SKM-1 (cell line): Measurements from ENCODE around the gene EFTUD2.

Experiments
- DNase-seq: peaks from one replicate; lab custom pipeline; 2025; ENCODE audit not compliant: unreplicated experiment; lab: John Stamatoyannopoulos, UW

Gene EFTUD2

GRCh38 chr17:44889003-44889402 lies 10.2 kb downstream of the EFTUD2 start:
- no peak for DNase-seq

- DNase-seq = peak; percentile 34
Measured at GRCh38 chr17:44887971-44888954, 11.0 kb downstream of the EFTUD2 start.

GRCh38 chr17:44887016-44887415 lies 12.2 kb downstream of the EFTUD2 start:
- DNase-seq = no peak

DNA sequence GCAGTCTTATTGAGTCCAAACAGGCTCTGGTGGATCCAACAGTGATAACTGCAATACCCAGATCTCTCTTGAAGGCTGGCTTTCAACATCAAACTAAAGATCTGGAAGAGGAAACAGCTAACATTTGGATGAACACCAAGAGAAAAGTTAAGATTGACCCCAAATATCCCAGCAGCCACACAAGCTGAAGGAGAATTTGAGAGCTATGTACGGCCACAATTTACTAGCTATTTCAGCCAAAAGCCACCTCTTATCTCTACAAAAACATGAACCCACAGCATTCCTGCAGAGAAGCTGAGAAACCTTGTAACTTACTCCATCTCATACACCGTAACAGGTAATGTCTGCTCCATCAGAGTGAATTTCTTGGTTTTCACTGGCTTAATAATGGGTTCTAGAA lies 14.3 kb downstream of the EFTUD2 start:
- no peak for DNase-seq

DNA sequence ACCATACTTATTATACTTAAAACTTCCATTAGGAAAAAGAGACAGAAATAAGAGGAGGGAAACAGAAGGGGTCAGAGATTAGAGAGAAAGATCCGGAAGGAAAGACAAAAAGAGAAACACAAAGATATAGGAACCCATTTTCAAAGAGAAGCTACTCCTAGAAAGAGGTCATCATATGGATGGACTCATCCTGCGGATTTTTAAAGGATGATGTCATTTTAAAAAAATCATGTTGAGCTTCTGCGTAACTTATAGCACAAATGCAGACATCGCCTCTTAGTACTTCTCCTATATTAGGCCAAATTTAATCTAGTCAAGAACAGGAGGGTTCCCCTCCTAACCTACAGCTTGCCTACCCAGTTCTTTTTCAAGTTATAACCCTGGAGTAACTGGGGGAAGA lies 18.1 kb downstream of the EFTUD2 start:
- DNase-seq = no peak

DNA sequence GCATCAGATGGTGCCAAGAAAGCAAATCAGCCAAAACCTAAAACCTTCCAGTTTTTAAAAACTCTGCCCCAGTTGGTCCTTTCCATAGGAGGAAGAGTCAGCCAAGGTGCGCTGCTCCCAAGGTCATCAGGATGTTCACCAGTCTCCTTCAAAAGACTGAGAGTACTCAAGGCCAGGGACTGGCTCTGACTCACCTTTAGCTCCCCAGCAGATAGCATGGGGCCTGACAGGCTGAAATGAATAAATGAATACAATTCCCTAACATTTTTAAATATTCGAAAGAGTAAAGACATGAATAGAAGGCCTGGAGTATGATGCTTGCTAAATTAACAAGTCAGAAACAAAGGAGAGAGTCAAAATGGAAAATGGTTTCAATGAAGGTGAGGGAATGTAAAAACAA lies 19.2 kb downstream of the EFTUD2 start:
- DNase-seq = no peak

DNA sequence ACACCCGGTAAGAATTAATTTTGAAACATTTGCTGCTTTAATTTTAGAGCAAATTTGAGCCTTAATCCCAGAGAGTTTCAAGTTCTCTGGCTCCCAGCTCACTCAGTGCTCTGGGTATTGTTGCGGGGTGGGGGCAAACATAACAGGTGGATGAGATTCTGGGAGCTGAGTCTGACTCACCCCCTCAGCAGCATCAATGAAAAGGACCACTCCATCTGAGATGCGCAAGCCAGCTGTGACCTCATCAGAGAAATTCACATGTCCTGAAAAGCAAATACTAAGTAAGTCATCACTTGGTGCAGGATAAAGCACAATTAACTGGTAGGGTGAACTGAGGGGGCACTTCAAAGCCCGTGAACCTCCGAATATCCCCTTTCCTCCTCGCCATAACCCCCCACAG lies 19.9 kb downstream of the EFTUD2 start:
- no peak for DNase-seq

DNA sequence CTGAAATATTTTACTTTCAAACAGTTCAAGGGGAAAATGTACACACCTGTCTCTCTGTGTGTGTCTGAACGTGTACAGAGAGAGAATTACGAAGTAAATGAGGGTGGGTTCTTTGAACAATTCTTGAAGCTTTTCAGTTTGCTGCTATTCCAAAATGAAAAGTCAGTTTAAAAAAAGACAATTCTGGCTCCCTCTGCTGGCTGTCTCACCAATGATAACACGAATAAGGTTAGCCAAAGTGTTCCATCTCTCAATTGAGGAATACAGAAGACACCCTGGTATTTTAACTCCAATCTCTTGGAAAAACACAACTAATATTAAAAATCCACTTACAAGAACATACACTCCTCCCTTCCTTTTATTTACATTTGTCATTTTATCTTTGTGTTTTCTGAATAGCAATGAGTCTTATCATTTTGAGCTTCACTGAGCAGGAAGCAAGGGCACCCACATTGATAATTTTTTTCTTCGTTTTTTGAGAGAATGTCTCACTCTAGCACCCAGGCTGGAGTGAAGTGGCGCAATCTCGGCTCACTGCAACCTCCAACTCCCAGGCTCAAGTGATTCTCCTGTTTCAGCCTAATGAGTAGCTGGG lies 20.5 kb downstream of the EFTUD2 start:
- peak; percentile 5 for DNase-seq

- DNase-seq = no peak
Measured at GRCh38 chr17:44877121-44877520, 22.1 kb downstream of the EFTUD2 start.

DNA sequence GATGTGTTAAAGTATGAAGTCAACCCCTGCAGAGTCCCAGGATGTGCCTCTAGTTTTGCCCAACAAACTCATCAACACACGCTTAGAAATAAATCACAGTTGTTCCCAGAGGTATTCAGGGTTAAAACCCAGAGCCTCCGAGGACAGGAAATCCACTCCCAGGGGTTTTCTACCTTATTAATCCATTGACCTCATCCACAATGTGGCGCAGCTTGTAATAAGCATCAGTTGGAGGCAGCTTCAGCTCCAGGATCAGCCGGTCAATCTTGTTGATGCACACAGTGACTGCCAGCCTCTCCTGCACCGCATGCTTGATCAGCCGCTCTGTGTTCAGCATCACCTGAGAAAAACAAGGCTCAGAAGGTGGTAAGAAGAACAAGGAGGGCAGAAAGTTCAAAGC lies 23.5 kb downstream of the EFTUD2 start:
- no peak for DNase-seq

GRCh38 chr17:44872131-44872768 lies 27.0 kb downstream of the EFTUD2 start:
- no peak for DNase-seq

DNA sequence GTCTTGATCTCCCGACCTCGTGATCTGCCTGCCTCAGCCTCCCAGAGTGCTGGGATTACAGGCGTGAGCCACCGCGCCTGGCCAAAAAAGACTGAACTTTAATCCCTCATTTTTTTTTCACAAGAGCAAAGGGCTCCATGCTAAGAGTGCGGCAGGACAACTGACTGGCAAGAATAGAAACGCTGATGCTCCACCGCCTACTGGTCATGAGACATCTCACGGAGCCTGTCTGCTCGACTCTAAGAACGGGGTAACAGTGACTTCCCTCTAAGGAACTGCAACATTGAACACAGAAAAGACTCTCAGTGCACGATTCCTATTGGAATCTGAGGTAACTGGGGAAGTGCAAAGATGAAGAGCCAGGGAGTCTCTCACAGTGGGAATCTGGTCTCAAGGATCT lies 27.7 kb downstream of the EFTUD2 start:
- DNase-seq = no peak

DNA sequence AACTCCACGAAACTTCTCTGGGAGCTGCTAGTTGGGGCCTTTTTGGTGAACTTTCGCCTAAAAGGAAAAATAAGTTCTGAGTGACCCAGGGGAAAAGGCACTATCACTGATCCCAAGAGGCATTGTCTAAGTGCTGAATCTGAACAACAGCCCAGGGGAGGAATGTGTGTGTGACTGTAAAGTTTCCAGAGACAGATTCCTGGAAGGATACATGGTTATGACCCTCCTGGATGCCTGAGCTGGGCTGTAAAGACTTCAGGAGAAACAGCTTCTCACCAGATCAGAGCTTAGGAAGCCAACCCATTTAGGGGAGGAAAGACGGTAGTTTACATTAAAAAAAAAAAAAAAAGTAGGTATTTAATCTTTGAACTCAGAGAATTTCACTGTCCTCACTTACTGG lies 31.4 kb downstream of the EFTUD2 start:
- no peak for DNase-seq

DNA sequence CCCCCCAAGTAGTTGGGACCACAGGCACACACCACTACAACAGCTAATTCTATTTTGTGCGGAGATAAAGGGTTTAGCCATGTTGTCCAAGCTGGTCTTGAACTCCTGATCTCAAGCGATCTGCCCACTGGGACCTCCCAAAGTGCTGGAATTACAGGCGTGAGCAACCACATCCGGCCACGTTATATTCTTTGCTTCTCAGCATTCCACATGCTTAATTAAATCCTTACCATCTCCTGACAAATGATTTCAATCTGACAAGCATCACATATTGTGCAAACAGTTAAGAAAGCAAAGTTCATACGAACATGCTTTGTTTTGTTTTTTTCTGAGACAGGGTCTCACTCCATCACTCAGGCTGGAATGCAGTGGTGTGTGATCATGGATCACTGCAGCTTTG lies 33.3 kb downstream of the EFTUD2 start:
- DNase-seq = no peak

DNA sequence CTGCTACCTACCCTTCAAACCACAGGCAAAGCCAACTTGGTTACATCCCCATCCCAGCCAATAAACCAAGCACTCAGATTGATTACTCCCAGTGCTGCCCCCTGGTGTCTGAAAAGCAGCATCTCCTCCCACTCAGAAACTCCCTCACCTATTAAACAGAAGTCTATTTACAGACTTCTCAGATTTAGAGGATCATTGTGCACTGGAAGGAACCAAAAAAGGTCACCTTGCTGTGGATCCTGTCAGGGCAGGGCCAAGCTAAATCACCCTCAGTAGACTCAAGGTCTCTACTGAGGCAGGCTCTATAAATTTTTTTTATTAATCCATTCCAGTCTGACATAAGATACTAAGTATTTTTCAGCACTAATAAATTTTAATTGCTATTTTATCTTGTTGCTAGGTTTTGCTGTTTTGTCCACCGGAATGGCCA lies 34.0 kb downstream of the EFTUD2 start:
- peak; percentile 44 for DNase-seq

GRCh38 chr17:44864831-44865230 lies 34.4 kb downstream of the EFTUD2 start:
- no peak for DNase-seq

DNA sequence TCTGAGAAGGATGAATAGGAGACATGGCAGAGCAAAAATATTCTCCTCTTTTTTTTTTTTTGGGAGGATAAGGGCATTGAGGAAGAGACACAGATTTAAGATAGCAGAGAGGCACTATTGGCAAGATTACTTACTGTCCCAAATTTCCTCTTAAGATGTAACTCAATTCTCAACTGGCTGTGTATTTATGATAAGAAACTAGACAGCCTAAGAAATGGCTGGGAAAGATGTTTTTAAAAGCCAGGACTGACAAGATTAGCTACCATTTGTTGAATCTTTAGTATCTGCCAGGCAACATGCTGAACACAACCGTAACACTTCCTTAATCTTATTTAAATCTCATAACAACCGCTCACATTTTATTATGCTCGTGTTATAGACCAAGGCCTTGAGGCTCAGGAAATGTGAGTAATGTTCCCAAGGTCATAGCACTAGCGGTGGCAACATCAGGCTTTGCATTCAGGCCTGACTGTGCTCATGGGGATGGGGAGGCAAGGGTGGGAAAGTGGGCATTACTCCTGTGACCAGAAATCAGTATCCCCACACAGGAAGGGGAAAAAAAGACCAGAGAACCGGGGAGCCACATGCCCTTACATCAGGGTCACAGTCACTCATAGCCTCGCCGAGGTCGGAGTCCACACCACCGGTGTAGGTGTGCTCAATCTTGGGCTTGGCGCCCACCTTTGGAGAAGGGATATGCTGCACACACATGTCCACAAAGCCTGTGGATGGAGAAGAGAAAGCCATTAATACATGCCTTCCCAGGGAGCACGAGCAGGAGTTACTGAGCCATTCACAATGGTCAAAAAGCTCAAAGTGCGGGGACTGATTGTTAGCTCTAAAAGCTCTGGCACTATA lies 36.0 kb downstream of the EFTUD2 start:
- no peak for DNase-seq

GRCh38 chr17:44862278-44862914 lies 36.8 kb downstream of the EFTUD2 start:
- DNase-seq = no peak

GRCh38 chr17:44859701-44860100 lies 39.5 kb downstream of the EFTUD2 start:
- DNase-seq = no peak

- DNase-seq = no peak
Measured at GRCh38 chr17:44854192-44854591, 45.1 kb downstream of the EFTUD2 start.

DNA sequence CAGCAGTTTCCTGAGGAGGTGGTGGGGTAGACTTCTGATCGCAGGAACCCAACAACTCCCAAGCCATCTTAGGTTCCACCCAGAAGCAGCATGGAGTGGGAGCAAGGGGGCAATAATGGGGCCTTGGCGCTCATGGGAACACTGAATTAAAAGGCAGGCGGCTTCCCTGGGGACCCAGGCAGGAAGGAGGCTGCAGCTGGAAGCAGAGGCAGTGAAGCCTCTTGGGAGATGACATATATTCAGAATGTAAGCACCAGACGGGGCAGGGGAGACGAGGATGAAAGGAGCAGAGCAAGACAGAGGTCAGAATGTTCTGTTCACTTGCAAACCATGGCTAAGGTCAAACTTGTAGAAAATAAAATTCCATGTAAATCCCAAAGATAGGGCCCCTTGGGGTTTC lies 48.6 kb downstream of the EFTUD2 start:
- DNase-seq = no peak
